D721Med (cell line): ENCODE measurements around the gene GLRA3.

ENCODE experiments used
- DNase-seq: peaks from one replicate; pipeline ENCODE4 v3.0.0; 2011; ENCODE audit warnings: low spot score; ENCODE audit not compliant: insufficient read length
- FAIRE-seq: peaks from 2 replicates; lab custom pipeline; 2011; peaks lifted over from hg19 to GRCh38; lab: Jason Lieb, UNC
- TF ChIP-seq, protein P1 (sequence below): IDR thresholded peaks from 2 replicates; pipeline ENCODE4 v1.5.1; 2012; ENCODE audit warnings: mild to moderate bottlenecking, control low read depth; ENCODE audit not compliant: insufficient read depth; ENCODE audit errors: missing control alignments

GLRA3 gene

DNA sequence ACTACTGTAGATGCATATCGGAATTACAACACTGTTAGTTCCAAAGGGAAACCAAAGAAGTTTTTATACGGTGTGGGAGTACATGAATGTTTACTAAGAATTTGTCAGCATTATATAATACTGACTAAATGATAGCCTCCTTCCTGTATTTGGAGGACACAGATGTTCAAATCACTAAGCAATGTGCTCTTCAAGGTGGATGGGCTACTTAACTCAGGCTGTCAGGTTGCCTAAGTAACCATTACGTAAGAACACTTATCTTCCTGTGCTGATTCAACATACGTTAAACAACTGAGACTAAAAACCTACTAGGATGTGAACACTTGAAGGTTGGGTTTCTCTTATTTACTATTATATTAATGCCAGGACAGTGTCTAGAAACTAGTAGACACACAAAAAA lies 224.8 kb downstream of the GLRA3 start:
- no peak for DNase-seq
- TF ChIP-seq, protein P1, sequence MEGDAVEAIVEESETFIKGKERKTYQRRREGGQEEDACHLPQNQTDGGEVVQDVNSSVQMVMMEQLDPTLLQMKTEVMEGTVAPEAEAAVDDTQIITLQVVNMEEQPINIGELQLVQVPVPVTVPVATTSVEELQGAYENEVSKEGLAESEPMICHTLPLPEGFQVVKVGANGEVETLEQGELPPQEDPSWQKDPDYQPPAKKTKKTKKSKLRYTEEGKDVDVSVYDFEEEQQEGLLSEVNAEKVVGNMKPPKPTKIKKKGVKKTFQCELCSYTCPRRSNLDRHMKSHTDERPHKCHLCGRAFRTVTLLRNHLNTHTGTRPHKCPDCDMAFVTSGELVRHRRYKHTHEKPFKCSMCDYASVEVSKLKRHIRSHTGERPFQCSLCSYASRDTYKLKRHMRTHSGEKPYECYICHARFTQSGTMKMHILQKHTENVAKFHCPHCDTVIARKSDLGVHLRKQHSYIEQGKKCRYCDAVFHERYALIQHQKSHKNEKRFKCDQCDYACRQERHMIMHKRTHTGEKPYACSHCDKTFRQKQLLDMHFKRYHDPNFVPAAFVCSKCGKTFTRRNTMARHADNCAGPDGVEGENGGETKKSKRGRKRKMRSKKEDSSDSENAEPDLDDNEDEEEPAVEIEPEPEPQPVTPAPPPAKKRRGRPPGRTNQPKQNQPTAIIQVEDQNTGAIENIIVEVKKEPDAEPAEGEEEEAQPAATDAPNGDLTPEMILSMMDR = no peak
- no peak for FAIRE-seq

DNA sequence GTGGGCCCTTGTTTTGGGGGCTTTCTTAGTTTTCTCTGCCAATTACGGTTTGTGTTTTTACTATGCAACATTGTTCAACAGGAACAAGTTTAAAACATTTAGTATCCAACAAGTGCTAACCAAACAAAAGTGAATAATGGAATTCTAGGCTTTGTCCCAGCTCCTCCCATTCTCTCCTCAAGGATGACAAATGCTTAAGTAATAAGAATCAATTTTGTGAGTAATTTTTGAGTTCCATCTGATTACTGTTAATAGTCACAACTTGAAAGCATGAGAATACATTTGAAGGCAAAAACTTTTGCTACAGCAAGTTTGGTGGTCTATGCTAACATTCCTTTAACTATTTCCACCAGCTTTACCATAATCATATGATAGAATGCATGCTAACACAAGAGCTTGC lies 228.7 kb downstream of the GLRA3 start:
- FAIRE-seq (no peak), DNase-seq (no peak)
- TF ChIP-seq, protein P1 = no peak

DNA sequence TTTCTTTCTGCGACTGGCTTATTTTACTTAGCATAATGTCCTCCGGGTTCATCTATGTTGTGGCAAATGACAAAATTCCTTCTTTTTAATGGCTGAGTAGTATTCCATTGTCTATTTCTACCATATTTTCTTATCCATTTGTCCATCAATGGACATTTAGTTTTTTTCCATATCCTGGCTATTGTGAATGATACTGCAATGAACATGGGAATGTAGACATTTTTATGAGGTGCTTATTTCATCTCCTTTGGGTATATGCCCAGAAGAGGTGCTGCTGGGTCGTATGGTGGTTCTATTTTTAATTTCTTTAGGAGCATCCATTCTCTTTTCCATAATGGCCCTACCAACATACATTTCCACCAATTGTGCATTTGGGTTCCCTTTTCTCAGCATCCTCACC lies 230.2 kb downstream of the GLRA3 start:
- FAIRE-seq (no peak), DNase-seq (no peak)
- TF ChIP-seq, protein P1 = no peak

DNA sequence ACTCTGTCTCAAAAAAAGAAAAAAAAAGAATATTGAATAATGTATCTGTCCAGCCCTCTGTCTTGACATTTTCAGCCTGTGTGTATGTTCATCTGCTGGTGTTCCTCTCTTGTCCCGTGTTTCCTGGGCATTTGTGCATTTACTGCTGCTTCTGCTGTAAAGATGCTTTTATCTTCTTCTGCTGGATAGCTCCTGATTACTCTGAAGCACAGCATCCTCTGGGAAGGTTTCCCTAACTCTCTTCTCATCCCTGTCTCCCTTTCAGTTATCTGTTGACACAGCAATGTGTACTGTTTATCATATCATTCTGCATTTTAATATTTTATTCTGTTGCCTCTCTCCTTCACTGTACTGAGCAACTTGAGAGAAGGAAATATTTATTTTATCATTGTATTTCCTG lies 232.5 kb downstream of the GLRA3 start:
- TF ChIP-seq, protein P1 = no peak
- no peak for DNase-seq

DNA sequence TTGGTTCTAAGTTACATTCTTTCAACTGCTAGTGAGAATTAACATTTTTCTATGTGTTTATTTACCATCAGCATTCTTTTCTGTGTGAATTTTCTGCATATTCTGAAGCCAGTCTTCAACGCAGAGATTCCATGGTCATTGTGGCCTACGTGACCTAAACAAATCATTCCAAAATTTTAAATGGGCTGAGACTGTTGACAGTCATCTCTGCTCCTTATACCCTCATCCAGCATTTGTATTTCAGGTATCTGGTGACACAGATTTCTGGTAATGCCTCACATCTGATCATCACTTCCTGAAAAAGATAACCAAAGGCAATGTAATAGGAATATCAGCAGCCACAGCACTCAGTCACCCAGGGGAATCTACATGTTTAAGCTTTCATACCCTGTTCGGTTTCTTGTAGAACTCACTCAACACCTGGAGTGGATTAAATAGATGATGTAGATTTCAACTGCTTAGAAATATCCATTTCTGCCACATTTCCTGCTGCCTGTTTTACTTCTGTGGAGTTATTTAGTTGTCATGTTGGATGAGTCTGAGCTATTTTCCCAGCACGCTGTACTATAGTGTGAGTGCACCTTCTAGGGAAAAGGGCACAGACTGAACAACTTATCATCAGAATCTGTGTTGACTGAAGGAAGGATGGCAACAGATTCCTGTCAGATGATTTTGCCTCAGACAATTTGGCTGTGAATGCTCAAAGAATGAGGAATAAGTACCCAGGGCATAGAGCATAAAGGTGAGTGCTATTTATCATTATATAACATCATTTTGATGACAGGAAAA lies 233.7 kb downstream of the GLRA3 start:
- TF ChIP-seq, protein P1 = no peak
- FAIRE-seq = no peak
- DNase-seq = no peak

More for the DNA sequence above, 232.5 kb downstream of the GLRA3 start:
- no peak for FAIRE-seq

DNA sequence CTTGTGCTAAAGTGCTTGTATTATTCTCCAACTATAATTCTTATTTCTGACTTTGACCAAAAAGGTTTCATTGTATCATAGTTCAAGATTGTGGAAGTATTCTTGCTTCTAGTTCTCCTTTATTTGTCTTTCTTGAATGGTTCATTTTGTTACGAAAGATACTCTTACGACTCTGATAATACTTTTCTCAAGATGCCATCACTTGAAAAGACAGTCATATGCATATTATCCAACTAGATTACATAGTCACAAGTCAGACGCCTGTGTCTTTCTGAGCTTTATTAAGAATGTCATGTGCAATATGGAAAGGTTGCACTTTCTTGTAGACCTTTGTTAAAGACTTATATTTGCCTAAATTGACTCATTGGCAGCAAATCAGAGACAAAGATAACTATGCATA lies 235.3 kb downstream of the GLRA3 start:
- TF ChIP-seq, protein P1 = no peak
- DNase-seq = no peak
- FAIRE-seq = no peak

DNA sequence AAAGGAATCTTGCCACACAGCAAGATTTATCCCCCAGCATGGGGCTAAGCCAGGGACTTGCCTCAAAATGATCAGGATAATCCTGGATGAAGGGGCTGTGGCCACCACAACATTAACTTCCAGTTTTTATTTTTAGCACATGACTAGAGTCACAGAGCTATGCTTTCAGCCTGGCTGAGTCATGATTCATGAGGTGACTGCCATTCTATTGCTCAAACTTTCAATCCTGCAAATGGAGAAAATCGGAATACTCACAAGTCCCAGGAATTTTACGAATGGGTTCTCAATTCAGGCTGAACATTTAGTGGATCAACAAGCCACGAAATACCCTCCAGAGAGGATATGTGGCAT lies 236.1 kb downstream of the GLRA3 start:
- TF ChIP-seq, protein P1 = no peak
- peak; percentile 23 for DNase-seq
- peak; percentile 71 for FAIRE-seq
